Colonic mucosa (tissue), 4 donors: Measurements from ENCODE around the gene LAMTOR4. TPM values are rescaled to one million over a fixed set of nuclear protein-coding genes. Genes with fewer than 3 reads are reported as not detected.
A peak's percentile ranks its signal among the peaks of the same experiment; 100 is the strongest.

ENCODE experiments used
- DNase-seq: peaks from one replicate; pipeline ENCODE4 v3.0.0-alpha.2; 2020
- H3K27ac ChIP-seq: fragments of 200-600 bp; one replicate; pipeline ENCODE4 v1.8.0; 2021
- H3K27me3 ChIP-seq: fragments of 200-600 bp; one replicate; pipeline ENCODE4 v1.8.0; 2021
- H3K36me3 ChIP-seq: fragments of 200-600 bp; one replicate; pipeline ENCODE4 v1.8.0; 2021
- H3K4me1 ChIP-seq: fragments of 200-600 bp; one replicate; pipeline ENCODE4 v1.8.0; 2021; ENCODE audit warnings: mild to moderate bottlenecking
- H3K4me3 ChIP-seq: fragments of 200-600 bp; one replicate; pipeline ENCODE4 v1.8.0; 2021
- H3K9ac ChIP-seq, 2 donors: one replicate each; pipeline ENCODE4 v1.7.0; 2013; ENCODE audit warnings: control low read depth in 2 of 2, low read depth in 2 of 2, low read length in 2 of 2
- H3K9me3 ChIP-seq: fragments of 200-600 bp; one replicate; pipeline ENCODE4 v1.8.0; 2021
- intact Hi-C: fragments of 100-400 bp; cut with DNase I; formaldehyde crosslinking; loops from one replicate; pipeline ENCODE4 v1.14.1; 2022
- total RNA-seq, 2 donors: library from RNA; stranded (reverse); fragmentation: NEBNext Ultra II Directional in 1 of 2; extraction: Animal tissue kit (Norgen Biotek cat#: 25700) in 1 of 2; gene quantifications; one replicate each; pipeline ENCODE4 v1.2.1, GENCODE V29; 2021
- TF ChIP-seq, protein P1 (sequence below): fragments of 200-600 bp; IDR thresholded peaks from one replicate; pipeline ENCODE4 v1.8.0; 2022; ENCODE audit warnings: antibody characterized with exemption, mild to moderate bottlenecking
- donor health status: healthy.
- donor health status: DM: no; HTN: no; CAD: no.
- donor health status: DM: no; HTN: no; CAD: no.

Gene LAMTOR4
- total RNA-seq, 2 donors from 2014 or later: 230 to 268 TPM

DNA sequence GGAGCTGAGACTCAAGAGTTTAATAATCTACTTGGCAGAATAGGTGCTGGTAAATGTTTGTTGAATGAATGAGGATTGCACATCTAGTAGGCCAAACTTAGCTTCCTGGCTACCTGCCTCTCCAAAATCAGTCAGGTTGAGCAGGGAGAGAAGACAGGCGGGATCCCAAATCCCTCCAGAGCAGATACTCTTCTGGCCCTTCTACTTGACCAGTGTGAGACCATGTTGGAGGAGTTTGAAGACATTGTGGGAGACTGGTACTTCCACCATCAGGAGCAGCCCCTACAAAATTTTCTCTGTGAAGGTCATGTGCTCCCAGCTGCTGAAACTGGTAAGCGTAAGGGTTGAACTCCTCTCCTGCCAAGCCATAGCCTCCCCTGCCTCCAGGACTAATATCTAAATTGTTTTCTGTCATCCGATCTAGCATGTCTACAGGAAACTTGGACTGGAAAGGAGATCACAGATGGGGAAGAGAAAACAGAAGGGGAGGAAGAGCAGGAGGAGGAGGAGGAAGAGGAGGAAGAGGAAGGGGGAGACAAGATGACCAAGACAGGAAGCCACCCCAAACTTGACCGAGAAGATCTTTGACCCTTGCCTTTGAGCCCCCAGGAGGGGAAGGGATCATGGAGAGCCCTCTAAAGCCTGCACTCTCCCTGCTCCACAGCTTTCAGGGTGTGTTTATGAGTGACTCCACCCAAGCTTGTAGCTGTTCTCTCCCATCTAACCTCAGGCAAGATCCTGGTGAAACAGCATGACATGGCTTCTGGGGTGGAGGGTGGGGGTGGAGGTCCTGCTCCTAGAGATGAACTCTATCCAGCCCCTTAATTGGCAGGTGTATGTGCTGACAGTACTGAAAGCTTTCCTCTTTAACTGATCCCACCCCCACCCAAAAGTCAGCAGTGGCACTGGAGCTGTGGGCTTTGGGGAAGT is 24.2 kb upstream of the LAMTOR4 start:
- Histone ChIP-seq H3K9ac (peak overlapping the region; percentile 1 to 77), H3K36me3 (no peaks in the 10 kb centered on the region), H3K27me3 (no peaks in the 10 kb centered on the region), H3K4me1 (peaks cover 15% of the 10 kb centered on the region), H3K27ac (peak overlapping the region; percentile 100), H3K9me3 (no peaks in the 10 kb centered on the region), H3K4me3 (no peak overlapping the region)
- TF ChIP-seq, protein P1, sequence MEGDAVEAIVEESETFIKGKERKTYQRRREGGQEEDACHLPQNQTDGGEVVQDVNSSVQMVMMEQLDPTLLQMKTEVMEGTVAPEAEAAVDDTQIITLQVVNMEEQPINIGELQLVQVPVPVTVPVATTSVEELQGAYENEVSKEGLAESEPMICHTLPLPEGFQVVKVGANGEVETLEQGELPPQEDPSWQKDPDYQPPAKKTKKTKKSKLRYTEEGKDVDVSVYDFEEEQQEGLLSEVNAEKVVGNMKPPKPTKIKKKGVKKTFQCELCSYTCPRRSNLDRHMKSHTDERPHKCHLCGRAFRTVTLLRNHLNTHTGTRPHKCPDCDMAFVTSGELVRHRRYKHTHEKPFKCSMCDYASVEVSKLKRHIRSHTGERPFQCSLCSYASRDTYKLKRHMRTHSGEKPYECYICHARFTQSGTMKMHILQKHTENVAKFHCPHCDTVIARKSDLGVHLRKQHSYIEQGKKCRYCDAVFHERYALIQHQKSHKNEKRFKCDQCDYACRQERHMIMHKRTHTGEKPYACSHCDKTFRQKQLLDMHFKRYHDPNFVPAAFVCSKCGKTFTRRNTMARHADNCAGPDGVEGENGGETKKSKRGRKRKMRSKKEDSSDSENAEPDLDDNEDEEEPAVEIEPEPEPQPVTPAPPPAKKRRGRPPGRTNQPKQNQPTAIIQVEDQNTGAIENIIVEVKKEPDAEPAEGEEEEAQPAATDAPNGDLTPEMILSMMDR: no peak
- intact Hi-C loops: no loop called here
- DNase-seq: peak; percentile 78

DNA sequence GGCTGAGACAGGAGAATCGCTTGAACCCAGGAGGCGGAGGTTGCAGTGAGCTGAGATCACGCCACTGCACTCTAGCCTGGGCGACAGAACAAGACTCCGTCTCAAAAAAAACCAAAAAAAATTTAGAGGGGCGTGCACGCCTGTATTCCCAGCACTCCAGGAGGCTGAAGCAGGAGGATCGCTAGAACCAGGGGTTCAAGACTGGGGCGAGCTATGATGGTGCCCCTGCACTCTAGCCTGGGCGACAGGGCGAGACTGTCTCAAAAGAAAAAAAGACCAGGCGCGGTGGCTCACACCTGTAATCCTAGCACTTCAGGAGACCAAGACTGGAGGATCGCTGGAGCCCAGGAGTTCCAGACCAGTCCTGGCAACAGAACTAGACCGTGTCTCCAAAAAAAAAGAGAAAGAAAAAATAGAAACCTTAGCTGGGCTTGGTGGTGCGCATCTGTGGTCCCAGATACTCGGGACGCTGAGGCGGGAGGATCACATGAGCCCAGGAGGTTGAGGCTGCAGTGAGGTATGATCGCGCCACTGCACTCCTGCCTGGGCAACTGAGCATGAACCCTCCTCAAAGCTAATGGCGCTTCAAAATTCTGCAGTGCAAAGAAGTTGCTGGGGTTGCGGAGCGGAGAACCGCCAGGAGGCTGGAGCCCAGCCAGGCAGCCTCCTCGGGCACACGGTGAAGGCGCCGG is 22.3 kb upstream of the LAMTOR4 start:
- peak overlapping the region; percentile 81 to 98 for H3K9ac ChIP-seq
- peaks cover 17% of the 10 kb centered on the region for H3K4me1 ChIP-seq
- no peaks in the 10 kb centered on the region for H3K9me3 ChIP-seq
- intact Hi-C loops: no loop called here
- peak overlapping the region; percentile 88 for H3K4me3 ChIP-seq
- peak overlapping the region; percentile 100 for H3K27ac ChIP-seq
- H3K36me3 ChIP-seq: no peaks in the 10 kb centered on the region
- H3K27me3 ChIP-seq: no peaks in the 10 kb centered on the region
- no peak for DNase-seq
- TF ChIP-seq, protein P1: no peak

GRCh38 chr7:100126931-100127865 is 21.5 kb upstream of the LAMTOR4 start, which contains the start of gene MBLAC1:
TSS of gene MBLAC1 (plus strand) at chr7:100126967. CDS start at chr7:100127396, 429 bp downstream.
- H3K9me3 ChIP-seq: no peaks in the 10 kb centered on the region
- H3K4me3 ChIP-seq: peak within 1 kb of the TSS; percentile 88
- H3K9ac ChIP-seq: peak within 1 kb of the TSS; percentile 81 to 98
- H3K36me3 ChIP-seq: no peaks in the 10 kb centered on the region
- H3K4me1 ChIP-seq: peaks cover 17% of the 10 kb centered on the region
- TF ChIP-seq, protein P1: no peak
- peak within 1 kb of the TSS; percentile 100 for H3K27ac ChIP-seq
- no peaks in the 10 kb centered on the region for H3K27me3 ChIP-seq
- intact Hi-C loops: no loop called here
- DNase-seq: peak; percentile 96

DNA sequence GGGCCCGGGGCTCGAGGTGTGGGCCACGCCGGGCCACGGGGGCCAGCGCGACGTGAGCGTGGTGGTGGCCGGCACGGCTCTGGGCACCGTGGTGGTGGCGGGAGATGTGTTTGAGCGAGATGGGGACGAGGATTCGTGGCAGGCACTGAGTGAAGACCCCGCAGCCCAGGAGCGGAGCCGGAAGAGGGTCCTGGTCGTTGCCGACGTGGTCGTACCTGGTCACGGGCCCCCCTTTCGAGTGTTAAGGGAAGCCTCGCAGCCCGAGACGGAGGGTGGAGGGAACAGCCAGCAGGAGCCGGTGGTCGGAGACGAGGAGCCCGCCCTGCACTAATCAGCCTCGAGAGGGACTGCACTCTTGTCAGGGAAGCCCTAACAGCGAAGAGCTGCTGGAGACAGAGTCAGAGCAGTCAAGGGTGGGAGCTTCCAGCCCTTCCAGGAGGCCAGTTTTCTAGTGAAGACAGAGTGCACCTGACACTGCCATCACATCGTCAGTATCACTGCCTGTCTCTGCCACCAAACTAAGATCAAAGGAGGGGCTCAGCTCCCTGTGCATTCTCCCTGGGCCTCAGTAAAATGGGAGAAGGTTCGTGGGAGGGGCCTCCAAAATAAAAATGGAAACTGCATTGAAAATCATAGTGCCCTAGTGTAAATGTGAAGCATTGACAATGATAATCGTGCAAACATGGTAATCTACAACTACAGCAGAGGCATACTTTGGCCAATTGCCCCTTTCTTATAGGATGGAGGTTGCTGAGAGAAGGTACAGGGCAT is 20.7 kb upstream of the LAMTOR4 start:
- H3K9me3 ChIP-seq: no peaks in the 10 kb centered on the region
- no peaks in the 10 kb centered on the region for H3K36me3 ChIP-seq
- intact Hi-C loops: no loop called here
- TF ChIP-seq, protein P1: no peak
- peaks cover 17% of the 10 kb centered on the region for H3K4me1 ChIP-seq
- peak overlapping the region; percentile 88 for H3K4me3 ChIP-seq
- H3K9ac ChIP-seq: peak overlapping the region; percentile 81 to 98
- peak; percentile 41 for DNase-seq
- H3K27me3 ChIP-seq: no peaks in the 10 kb centered on the region
- H3K27ac ChIP-seq: peak overlapping the region; percentile 100
